ENCODE results near the gene CSF3R. TPM values are rescaled to one million over a fixed set of nuclear protein-coding genes. Genes with fewer than 3 reads are reported as not detected.

CSF3R gene
- polyA plus RNA-seq, 1 donor from 2014 or later = not detected

DNA sequence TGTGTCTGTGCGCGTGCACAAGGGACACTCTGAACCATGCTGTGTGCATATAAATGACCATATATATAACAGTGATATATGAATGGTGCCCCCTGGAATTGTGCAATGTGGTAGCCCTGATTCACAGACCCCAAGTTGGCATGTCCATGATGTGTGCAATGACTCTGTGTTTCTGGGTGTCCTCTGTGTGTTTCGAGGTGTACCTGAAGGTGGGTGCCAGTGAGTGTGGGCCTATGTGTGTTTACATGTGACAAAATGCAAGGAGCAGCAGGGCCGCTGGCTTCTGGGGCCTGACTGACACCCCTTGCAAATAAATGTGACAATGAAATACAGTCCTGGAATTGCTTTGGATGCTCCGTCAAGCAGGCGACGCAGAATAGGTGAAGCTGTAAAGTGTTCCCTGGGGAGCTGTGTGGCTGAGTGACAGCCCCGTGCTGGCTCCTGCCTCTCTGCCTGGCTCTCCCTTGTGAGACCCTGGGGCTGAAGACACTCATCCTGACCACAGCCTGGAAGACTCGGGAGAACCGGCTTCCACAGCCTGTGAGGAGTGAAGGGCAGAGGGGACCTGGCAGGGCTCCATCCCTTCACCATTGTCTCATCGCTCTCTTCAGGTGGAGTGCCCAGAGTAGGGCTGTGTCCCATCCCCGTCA, 38.2 kb upstream of the CSF3R start:
- Histone ChIP-seq H3K9me2 (ENCODE audit: insufficient read depth, low read length) (no peaks in the 10 kb centered on the region), H3K27me3 (ENCODE audit: insufficient read depth, low read depth, low read length) (no peaks in the 10 kb centered on the region), H4K20me1 (ENCODE audit: insufficient read depth) (no peaks in the 10 kb centered on the region), H3K36me3 (ENCODE audit: insufficient read depth, low read length) (no peaks in the 10 kb centered on the region), H3K27ac (ENCODE audit: low read length) (peak overlapping the region; percentile 23), H3K9ac (ENCODE audit: low read length) (peak overlapping the region; percentile 37), H3K4me2 (ENCODE audit: low read length) (no peak overlapping the region), H3K9me3 (ENCODE audit: low read length) (no peaks in the 10 kb centered on the region), H3K79me2 (replicated peaks; ENCODE audit: insufficient read depth, low read length) (no peaks in the 10 kb centered on the region), H2AFZ (ENCODE audit: low read depth, low read length) (no peak overlapping the region), H3K4me3 (ENCODE audit: low read length) (peak overlapping the region; percentile 5), H3F3A (ENCODE audit: insufficient read depth, low read length, poor library complexity, severe bottlenecking) (peaks cover 6% of the 10 kb centered on the region)
- TF ChIP-seq MXI1 (conservative IDR thresholded peaks at IDR 0.05; ENCODE audit: poor library complexity, severe bottlenecking) (no peak), SMC3 (conservative IDR thresholded peaks at IDR 0.05; ENCODE audit: poor library complexity) (no peak), TAF1 (IDR thresholded peaks at IDR 0.05; ENCODE audit: low read depth) (no peak), POLR2AphosphoS5 (IDR thresholded peaks at IDR 0.05) (peak; percentile 32), EP300 (conservative IDR thresholded peaks at IDR 0.05; ENCODE audit: poor library complexity, severe bottlenecking) (peak; percentile 61)

DNA sequence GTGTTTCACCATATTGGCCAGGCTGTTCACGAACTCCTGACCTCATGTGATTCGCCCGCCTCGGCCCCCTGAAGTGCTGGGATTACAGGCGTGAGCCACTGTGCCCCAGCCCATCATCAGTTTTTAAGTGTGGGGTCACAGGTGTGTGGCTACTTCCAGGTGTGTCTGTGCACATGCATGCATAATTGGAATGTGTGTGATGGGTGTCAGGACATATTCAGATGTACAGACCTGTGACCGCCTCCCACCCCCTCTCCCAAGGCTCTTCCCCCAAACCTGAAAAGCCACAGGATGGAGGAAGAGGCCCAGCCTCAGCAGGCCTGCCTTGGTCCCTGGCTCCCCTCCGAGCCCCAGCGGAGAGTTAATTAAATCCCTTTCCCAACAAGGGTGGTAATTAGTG, 37.3 kb upstream of the CSF3R start:
- Histone ChIP-seq H3K27ac (ENCODE audit: low read length) (no peak overlapping the region), H3K36me3 (ENCODE audit: insufficient read depth, low read length) (no peaks in the 10 kb centered on the region), H3K9ac (ENCODE audit: low read length) (no peak overlapping the region), H2AFZ (ENCODE audit: low read depth, low read length) (no peak overlapping the region), H3K79me2 (replicated peaks; ENCODE audit: insufficient read depth, low read length) (no peaks in the 10 kb centered on the region), H3F3A (ENCODE audit: insufficient read depth, low read length, poor library complexity, severe bottlenecking) (peaks cover 6% of the 10 kb centered on the region), H3K4me2 (ENCODE audit: low read length) (no peak overlapping the region), H3K9me2 (ENCODE audit: insufficient read depth, low read length) (no peaks in the 10 kb centered on the region), H3K9me3 (ENCODE audit: low read length) (no peaks in the 10 kb centered on the region), H3K4me3 (ENCODE audit: low read length) (no peak overlapping the region), H4K20me1 (ENCODE audit: insufficient read depth) (no peaks in the 10 kb centered on the region), H3K27me3 (ENCODE audit: insufficient read depth, low read depth, low read length) (no peaks in the 10 kb centered on the region)
- TF ChIP-seq POLR2AphosphoS5 (IDR thresholded peaks at IDR 0.05) = no peak
- no peak for TF ChIP-seq MXI1 (conservative IDR thresholded peaks at IDR 0.05; ENCODE audit: poor library complexity, severe bottlenecking)
- no peak for TF ChIP-seq CTCF (IDR thresholded peaks at IDR 0.05; ENCODE audit: poor library complexity, severe bottlenecking)
- TF ChIP-seq REST (IDR thresholded peaks at IDR 0.05; ENCODE audit: borderline replicate concordance) = no peak
- no peak for TF ChIP-seq RAD21 (conservative IDR thresholded peaks at IDR 0.05)
- TF ChIP-seq EP300 (conservative IDR thresholded peaks at IDR 0.05; ENCODE audit: poor library complexity, severe bottlenecking) = no peak
- no peak for TF ChIP-seq EZH2 (IDR thresholded peaks at IDR 0.05; ENCODE audit: borderline replicate concordance, insufficient read depth, low read length, poor library complexity, severe bottlenecking)
- TF ChIP-seq SMC3 (conservative IDR thresholded peaks at IDR 0.05; ENCODE audit: poor library complexity) = no peak
- no peak for TF ChIP-seq TAF1 (IDR thresholded peaks at IDR 0.05; ENCODE audit: low read depth)
